HG03354 (cell line): ENCODE measurements around the gene CYP27B1.

Experiments
- ATAC-seq: cut with Tn5 transposase; IDR thresholded peaks from one replicate; pipeline ENCODE4 v1.9.1; 2021; ENCODE audit warnings: mild to moderate bottlenecking; ENCODE audit not compliant: unreplicated experiment, poor library complexity, severe bottlenecking

The CYP27B1 gene

DNA sequence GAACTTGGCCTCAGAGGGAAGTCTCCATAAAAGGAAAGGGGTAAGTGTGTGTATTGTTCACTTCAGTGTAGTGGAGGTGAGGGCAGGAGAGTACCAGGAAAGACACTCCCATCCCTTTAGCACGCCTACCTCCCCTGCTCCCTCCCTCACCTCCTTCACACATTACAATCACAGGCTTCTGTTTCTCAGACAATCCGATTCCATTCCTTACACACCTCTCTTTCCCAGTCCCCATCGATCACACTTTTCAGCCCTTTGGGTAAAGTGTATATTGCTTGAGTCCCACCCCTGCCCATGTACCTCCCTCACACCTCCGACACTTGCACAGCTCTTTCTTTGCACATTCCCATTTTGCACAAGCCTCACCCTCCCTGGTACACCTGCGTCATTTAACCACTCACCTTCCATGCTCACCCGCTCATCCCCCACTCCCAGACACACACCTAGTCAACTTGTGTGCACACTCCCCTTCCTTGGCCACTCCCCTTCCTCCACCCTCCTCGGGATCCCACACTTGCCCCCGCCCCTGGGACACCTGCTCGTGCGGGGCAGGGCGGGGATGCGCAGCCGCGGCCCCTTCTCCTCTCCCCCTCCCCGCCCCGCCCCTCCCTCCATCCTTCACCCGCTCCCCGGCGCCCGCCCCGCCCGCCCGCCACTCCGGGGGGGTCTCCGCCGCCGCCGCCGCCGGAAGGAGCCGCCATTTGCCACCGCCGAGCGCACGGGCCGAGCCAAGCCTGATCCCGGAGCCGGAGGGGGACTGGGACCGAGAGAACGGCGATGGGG is 12.3 kb downstream of the CYP27B1 start, which contains the start of gene MARCHF9:
MARCHF9 (plus strand) TSS at position 693 of the 783 bp plus-strand sequence. CDS start 426 bp downstream, outside the sequence.
- peak; percentile 35 for ATAC-seq

GRCh38 chr12:57753756-57754337 is 13.0 kb downstream of the CYP27B1 start:
- no peak for ATAC-seq

GRCh38 chr12:57752668-57753000 is 14.2 kb downstream of the CYP27B1 start:
- no peak for ATAC-seq

DNA sequence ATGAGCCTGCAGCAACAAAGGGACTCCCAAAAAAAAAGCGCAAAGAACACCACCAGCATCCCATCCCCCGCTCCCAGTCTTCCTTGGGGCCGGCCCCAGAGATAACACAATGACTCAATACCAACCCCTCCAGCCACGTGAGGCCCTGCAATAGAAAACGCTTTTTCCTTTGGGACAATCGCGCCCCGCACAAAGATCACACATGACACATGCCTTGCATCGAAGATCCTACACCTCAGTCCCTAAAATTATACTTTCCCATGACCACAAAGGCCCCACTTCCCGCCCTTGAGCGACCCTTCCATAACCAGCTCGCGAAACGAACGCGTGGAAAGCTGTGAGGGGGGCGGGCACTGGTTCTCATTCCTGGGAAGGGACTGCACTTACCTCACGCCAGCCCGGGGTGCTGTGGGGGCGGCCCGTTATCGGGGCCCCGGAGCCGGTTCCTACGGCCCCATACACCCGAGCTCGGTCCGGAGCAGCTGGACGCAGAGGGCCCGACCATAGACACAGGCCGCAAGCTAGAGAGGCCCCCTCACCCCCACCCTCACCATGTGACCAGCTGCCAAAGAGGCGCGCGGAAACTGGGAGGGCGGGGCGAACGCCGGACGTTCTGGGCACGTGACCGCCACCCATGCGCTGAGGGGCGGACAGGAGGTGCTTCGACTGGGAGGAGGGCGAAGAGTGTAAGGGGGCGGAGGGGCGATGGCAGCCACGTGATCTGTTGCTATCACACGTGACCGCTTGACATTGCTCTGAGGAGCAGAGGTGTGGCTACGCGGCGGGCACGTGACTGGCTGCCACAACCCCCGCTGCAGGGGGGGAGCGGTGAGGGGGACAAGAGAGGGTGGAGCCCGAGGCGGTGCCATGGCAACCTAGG is 14.8 kb downstream of the CYP27B1 start, which contains the start of gene CDK4:
CDK4 (minus strand) TSS at position 523 of the 880 bp plus-strand sequence. CDS start 593 bp downstream, outside the sequence.
- ATAC-seq = peak; percentile 76

GRCh38 chr12:57751432-57751787 is 15.5 kb downstream of the CYP27B1 start:
- ATAC-seq = no peak

GRCh38 chr12:57750561-57751431 is 16.1 kb downstream of the CYP27B1 start:
- ATAC-seq = no peak

DNA sequence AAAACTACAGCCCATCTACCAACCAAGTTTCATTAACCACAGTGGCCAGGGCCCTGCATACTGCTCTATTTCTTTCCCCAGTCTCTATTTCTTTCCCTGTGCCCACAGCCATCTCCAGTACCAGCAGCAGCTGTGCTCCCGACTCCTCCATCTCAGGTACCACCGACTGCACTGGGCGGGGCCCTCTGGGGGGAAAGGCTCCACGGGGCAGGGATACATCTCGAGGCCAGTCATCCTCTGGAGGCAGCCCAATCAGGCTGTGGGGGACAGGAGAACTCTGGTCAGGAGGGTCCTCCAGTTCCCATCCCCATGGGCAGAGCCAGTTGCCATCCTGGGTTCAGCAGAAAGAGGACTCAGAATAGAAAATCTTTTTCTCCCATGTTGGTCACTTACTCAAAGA is 17.8 kb downstream of the CYP27B1 start:
- no peak for ATAC-seq

GRCh38 chr12:57746025-57746424 is 20.9 kb downstream of the CYP27B1 start:
- no peak for ATAC-seq

GRCh38 chr12:57745485-57745881 is 21.4 kb downstream of the CYP27B1 start:
- ATAC-seq = no peak

DNA sequence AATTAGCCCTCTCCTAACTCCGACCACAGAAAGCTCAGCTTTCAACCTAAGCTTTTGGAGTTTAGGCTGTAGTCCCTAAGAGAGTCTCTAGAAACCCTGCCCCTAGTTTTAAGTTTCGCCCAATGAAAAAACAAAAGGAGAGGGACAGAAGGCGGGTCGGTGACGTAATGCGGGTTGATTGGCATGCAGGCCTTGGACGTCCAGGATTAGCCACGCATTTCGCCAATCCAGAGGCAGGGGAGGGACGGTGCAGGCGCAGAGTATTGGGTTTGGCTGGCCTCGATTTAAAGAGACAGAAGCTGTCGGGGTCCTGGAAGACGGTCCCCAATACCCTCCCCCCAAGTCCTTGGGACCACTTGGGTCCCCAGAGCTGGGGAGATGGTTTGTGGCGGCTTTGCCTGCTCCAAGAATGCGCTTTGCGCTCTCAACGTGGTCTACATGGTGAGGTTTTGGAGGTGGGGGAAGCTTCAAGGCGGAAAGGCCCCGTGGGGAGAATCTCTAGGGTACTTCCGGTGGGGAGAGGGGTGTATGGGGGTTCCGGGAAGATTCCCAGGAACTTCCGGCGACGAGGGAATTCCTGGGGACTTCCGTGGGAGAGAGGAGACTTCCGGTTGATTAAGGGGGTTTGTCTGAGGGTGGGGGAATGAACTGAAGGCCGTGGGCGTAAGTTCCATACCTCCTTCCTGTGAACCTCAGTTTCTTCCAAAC is 21.9 kb downstream of the CYP27B1 start, which contains the start of gene TSPAN31:
TSPAN31 (plus strand) TSS at position 263 of the 708 bp plus-strand sequence; CDS start at position 379, 116 bp downstream.
- ATAC-seq = peak; percentile 86

- peak; percentile 40 for ATAC-seq
Measured at GRCh38 chr12:57744194-57744776, 22.6 kb downstream of the CYP27B1 start.

- ATAC-seq = no peak
Measured at GRCh38 chr12:57743769-57744168, 23.1 kb downstream of the CYP27B1 start.

- peak; percentile 56 for ATAC-seq
Measured at GRCh38 chr12:57741844-57742738, 24.8 kb downstream of the CYP27B1 start.

DNA sequence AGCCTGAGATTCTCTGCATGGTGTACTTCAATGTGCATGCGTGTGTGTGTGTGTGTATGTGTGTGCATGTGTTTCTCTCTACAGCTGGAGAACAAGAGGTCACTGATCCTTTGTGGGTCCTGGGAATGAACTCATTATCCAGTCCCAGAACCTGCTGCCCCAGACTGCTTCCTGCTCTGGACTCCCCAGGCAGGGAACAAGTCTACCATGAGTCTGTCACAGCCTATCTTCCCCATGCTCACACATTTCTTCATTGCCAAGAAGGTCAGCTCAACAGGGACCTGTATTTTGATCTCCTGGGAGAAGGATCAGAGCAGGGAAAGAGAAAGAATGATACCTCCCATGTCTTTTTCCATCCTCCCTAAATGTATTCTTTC is 25.5 kb downstream of the CYP27B1 start:
- no peak for ATAC-seq

GRCh38 chr12:57740656-57741412 is 26.0 kb downstream of the CYP27B1 start:
- ATAC-seq = peak; percentile 62

GRCh38 chr12:57739914-57740538 is 26.9 kb downstream of the CYP27B1 start:
- no peak for ATAC-seq
